ENCODE results near the gene CHPF.

The CHPF gene

GRCh38 chr2:219520079-219520478 is 23.5 kb downstream of the CHPF start:
- Histone ChIP-seq H3K4me2 (ENCODE audit: low read length) (no peak overlapping the region), H2AFZ (ENCODE audit: insufficient read depth, low read length, poor library complexity) (no peak overlapping the region), H4K12ac (ENCODE audit: low read depth, low read length) (no peak overlapping the region), H3K4ac (ENCODE audit: low read depth, low read length) (no peak overlapping the region), H3K4me3 (ENCODE audit: low read depth, low read length) (no peak overlapping the region), H4K91ac (ENCODE audit: low read depth, low read length) (no peak overlapping the region), H3K18ac (ENCODE audit: low read length) (no peak overlapping the region), H2BK12ac (ENCODE audit: low read length) (no peak overlapping the region), H2AK5ac (ENCODE audit: low read length) (no peak overlapping the region), H3K9me3 (ENCODE audit: insufficient read depth, low read depth, low read length) (peaks cover 8% of the 10 kb centered on the region), H3K27me3 (ENCODE audit: insufficient read depth, low read length) (peaks cover 25% of the 10 kb centered on the region), H3K79me1 (ENCODE audit: low read length) (no peaks in the 10 kb centered on the region), H3K4me1 (ENCODE audit: control insufficient read depth in 1 of 2, insufficient read depth in 2 of 2, low read length in 2 of 2) (peaks cover 0 to 2% of the 10 kb centered on the region in 2 experiments), H3K79me2 (ENCODE audit: control insufficient read depth, insufficient read depth, low read length, poor library complexity) (no peaks in the 10 kb centered on the region), H3K23ac (ENCODE audit: low read length) (no peak overlapping the region), H3K14ac (ENCODE audit: low read length) (no peak overlapping the region), H3K9ac (ENCODE audit: low read length) (no peak overlapping the region), H3K36me3 (ENCODE audit: control insufficient read depth in 1 of 2, insufficient read depth in 2 of 2, low read length in 2 of 2) (no peaks in the 10 kb centered on the region), H4K8ac (ENCODE audit: low read depth, low read length) (no peak overlapping the region), H2BK120ac (ENCODE audit: insufficient read depth, low read length, poor library complexity) (no peak overlapping the region), H2BK5ac (ENCODE audit: low read depth, low read length, poor library complexity) (no peak overlapping the region), H3K27ac (ENCODE audit: low read depth, low read length) (no peak overlapping the region)
- no peak for DNase-seq
- no CpG with 5 or more reads among the region's 8 CpGs for WGBS (ENCODE audit: extremely low coverage, insufficient coverage, insufficient read length)

- Histone ChIP-seq H3K9ac (ENCODE audit: low read length) (no peak overlapping the region), H2AFZ (ENCODE audit: insufficient read depth, low read length, poor library complexity) (no peak overlapping the region), H3K79me2 (ENCODE audit: control insufficient read depth, insufficient read depth, low read length, poor library complexity) (no peaks in the 10 kb centered on the region), H3K23ac (ENCODE audit: low read length) (no peak overlapping the region), H2AK5ac (ENCODE audit: low read length) (no peak overlapping the region), H4K91ac (ENCODE audit: low read depth, low read length) (no peak overlapping the region), H3K4me2 (ENCODE audit: low read length) (no peak overlapping the region), H3K4me3 (ENCODE audit: low read depth, low read length) (no peak overlapping the region), H2BK12ac (ENCODE audit: low read length) (no peak overlapping the region), H3K4me1 (ENCODE audit: control insufficient read depth in 1 of 2, insufficient read depth in 2 of 2, low read length in 2 of 2) (peaks cover 0 to 2% of the 10 kb centered on the region in 2 experiments), H4K8ac (ENCODE audit: low read depth, low read length) (no peak overlapping the region), H4K12ac (ENCODE audit: low read depth, low read length) (no peak overlapping the region), H2BK5ac (ENCODE audit: low read depth, low read length, poor library complexity) (no peak overlapping the region), H3K27me3 (ENCODE audit: insufficient read depth, low read length) (peaks cover 31% of the 10 kb centered on the region), H3K14ac (ENCODE audit: low read length) (no peak overlapping the region), H3K4ac (ENCODE audit: low read depth, low read length) (no peak overlapping the region), H2BK120ac (ENCODE audit: insufficient read depth, low read length, poor library complexity) (no peak overlapping the region), H3K27ac (ENCODE audit: low read depth, low read length) (no peak overlapping the region), H3K9me3 (ENCODE audit: insufficient read depth, low read depth, low read length) (peaks cover 8% of the 10 kb centered on the region), H3K79me1 (ENCODE audit: low read length) (no peaks in the 10 kb centered on the region), H3K18ac (ENCODE audit: low read length) (no peak overlapping the region), H3K36me3 (ENCODE audit: control insufficient read depth in 1 of 2, insufficient read depth in 2 of 2, low read length in 2 of 2) (no peaks in the 10 kb centered on the region)
- DNase-seq, result no peak
- no CpG with 5 or more reads among the region's 9 CpGs for WGBS (ENCODE audit: extremely low coverage, insufficient coverage, insufficient read length)
Measured at GRCh38 chr2:219519526-219519916, 24.1 kb downstream of the CHPF start.

- H4K91ac ChIP-seq (ENCODE audit: low read depth, low read length), result no peak overlapping the region
- no peak overlapping the region for H2BK12ac ChIP-seq (ENCODE audit: low read length)
- H3K4me3 ChIP-seq (ENCODE audit: low read depth, low read length), result no peak overlapping the region
- H3K23ac ChIP-seq (ENCODE audit: low read length), result no peak overlapping the region
- no peak overlapping the region for H3K18ac ChIP-seq (ENCODE audit: low read length)
- no peak overlapping the region for H3K14ac ChIP-seq (ENCODE audit: low read length)
- H3K79me2 ChIP-seq (ENCODE audit: control insufficient read depth, insufficient read depth, low read length, poor library complexity), result no peaks in the 10 kb centered on the region
- no peak overlapping the region for H3K9ac ChIP-seq (ENCODE audit: low read length)
- no peak overlapping the region for H4K8ac ChIP-seq (ENCODE audit: low read depth, low read length)
- H3K4ac ChIP-seq (ENCODE audit: low read depth, low read length), result no peak overlapping the region
- WGBS (ENCODE audit: extremely low coverage, insufficient coverage, insufficient read length), result no CpG with 5 or more reads among the region's 10 CpGs
- H3K27me3 ChIP-seq (ENCODE audit: insufficient read depth, low read length), result peaks cover 35% of the 10 kb centered on the region
- H2BK120ac ChIP-seq (ENCODE audit: insufficient read depth, low read length, poor library complexity), result no peak overlapping the region
- peaks cover 0 to 2% of the 10 kb centered on the region in 2 experiments for H3K4me1 ChIP-seq (ENCODE audit: control insufficient read depth in 1 of 2, insufficient read depth in 2 of 2, low read length in 2 of 2)
- no peak overlapping the region for H4K12ac ChIP-seq (ENCODE audit: low read depth, low read length)
- no peaks in the 10 kb centered on the region for H3K36me3 ChIP-seq (ENCODE audit: control insufficient read depth in 1 of 2, insufficient read depth in 2 of 2, low read length in 2 of 2)
- peaks cover 6% of the 10 kb centered on the region for H3K9me3 ChIP-seq (ENCODE audit: insufficient read depth, low read depth, low read length)
- H2AFZ ChIP-seq (ENCODE audit: insufficient read depth, low read length, poor library complexity), result no peak overlapping the region
- H3K4me2 ChIP-seq (ENCODE audit: low read length), result no peak overlapping the region
- H3K79me1 ChIP-seq (ENCODE audit: low read length), result no peaks in the 10 kb centered on the region
- H3K27ac ChIP-seq (ENCODE audit: low read depth, low read length), result no peak overlapping the region
- H2AK5ac ChIP-seq (ENCODE audit: low read length), result no peak overlapping the region
- no peak overlapping the region for H2BK5ac ChIP-seq (ENCODE audit: low read depth, low read length, poor library complexity)
- DNase-seq, result no peak
Measured at GRCh38 chr2:219517954-219518778, 25.4 kb downstream of the CHPF start.

- Histone ChIP-seq H3K9ac (ENCODE audit: low read length) (no peak overlapping the region), H2BK120ac (ENCODE audit: insufficient read depth, low read length, poor library complexity) (no peak overlapping the region), H3K4ac (ENCODE audit: low read depth, low read length) (no peak overlapping the region), H3K18ac (ENCODE audit: low read length) (no peak overlapping the region), H3K27ac (ENCODE audit: low read depth, low read length) (no peak overlapping the region), H4K8ac (ENCODE audit: low read depth, low read length) (no peak overlapping the region), H2AFZ (ENCODE audit: insufficient read depth, low read length, poor library complexity) (no peak overlapping the region), H2AK5ac (ENCODE audit: low read length) (no peak overlapping the region), H2BK12ac (ENCODE audit: low read length) (no peak overlapping the region), H3K36me3 (ENCODE audit: control insufficient read depth in 1 of 2, insufficient read depth in 2 of 2, low read length in 2 of 2) (no peaks in the 10 kb centered on the region), H3K79me2 (ENCODE audit: control insufficient read depth, insufficient read depth, low read length, poor library complexity) (no peaks in the 10 kb centered on the region), H3K9me3 (ENCODE audit: insufficient read depth, low read depth, low read length) (peaks cover 7% of the 10 kb centered on the region), H3K23ac (ENCODE audit: low read length) (no peak overlapping the region), H3K14ac (ENCODE audit: low read length) (no peak overlapping the region), H3K79me1 (ENCODE audit: low read length) (no peaks in the 10 kb centered on the region), H4K91ac (ENCODE audit: low read depth, low read length) (no peak overlapping the region), H2BK5ac (ENCODE audit: low read depth, low read length, poor library complexity) (no peak overlapping the region), H3K4me3 (ENCODE audit: low read depth, low read length) (no peak overlapping the region), H4K12ac (ENCODE audit: low read depth, low read length) (no peak overlapping the region), H3K27me3 (ENCODE audit: insufficient read depth, low read length) (peaks cover 29% of the 10 kb centered on the region), H3K4me2 (ENCODE audit: low read length) (no peak overlapping the region), H3K4me1 (ENCODE audit: control insufficient read depth in 1 of 2, insufficient read depth in 2 of 2, low read length in 2 of 2) (peaks cover 0 to 2% of the 10 kb centered on the region in 2 experiments)
- no CpG with 5 or more reads among the region's 7 CpGs for WGBS (ENCODE audit: extremely low coverage, insufficient coverage, insufficient read length)
- no peak for DNase-seq
Measured at GRCh38 chr2:219516888-219517287, 26.7 kb downstream of the CHPF start.
